Progenitor cell of endocrine pancreas (in vitro differentiated cells): ENCODE results near the gene SERPINA5. TPM values are rescaled to one million over a fixed set of nuclear protein-coding genes. Genes with fewer than 3 reads are reported as not detected.
"Not testable (repeated sequence)": the region's sequence is repeated elsewhere in the genome, so short reads cannot be mapped to it uniquely, and the experiment has no call there.

Source experiments
- DNase-seq: peaks from one replicate; pipeline ENCODE4 v3.0.0; 2021; ENCODE audit warnings: low spot score; ENCODE audit not compliant: unreplicated experiment
- H3K27ac Mint-ChIP-seq: 2 replicates; pipeline ENCODE4 v1.8.0; 2021; ENCODE audit warnings: mild to moderate bottlenecking, moderate library complexity, mixed read lengths
- H3K27me3 Mint-ChIP-seq: 2 replicates; pipeline ENCODE4 v1.8.0; 2021; ENCODE audit warnings: mixed read lengths
- H3K36me3 Mint-ChIP-seq: 2 replicates; pipeline ENCODE4 v1.8.0; 2022; ENCODE audit warnings: mixed read lengths; ENCODE audit not compliant: insufficient read depth
- H3K4me1 Mint-ChIP-seq: 2 replicates; pipeline ENCODE4 v1.8.0; 2021; ENCODE audit warnings: low read depth, mixed read lengths
- H3K4me3 Mint-ChIP-seq: 2 replicates; pipeline ENCODE4 v1.8.0; 2021; ENCODE audit warnings: low read depth, mild to moderate bottlenecking, moderate library complexity, mixed read lengths
- H3K9me3 Mint-ChIP-seq: 2 replicates; pipeline ENCODE4 v1.8.0; 2021; ENCODE audit warnings: low read depth, mixed read lengths
- total RNA-seq: library from RNA; stranded (reverse); gene quantifications from 2 replicates; pipeline ENCODE4 v1.2.1, GENCODE V29; 2021
- TF ChIP-seq, protein P1 (sequence below): fragments of 200-600 bp; sonication (generic); IDR thresholded peaks from one replicate; pipeline ENCODE4 v1.5.0; 2021; ENCODE audit warnings: antibody characterized with exemption, mild to moderate bottlenecking; ENCODE audit not compliant: unreplicated experiment

The SERPINA5 gene
- total RNA-seq, 1 donor from 2014 or later, result 37.7 TPM

DNA sequence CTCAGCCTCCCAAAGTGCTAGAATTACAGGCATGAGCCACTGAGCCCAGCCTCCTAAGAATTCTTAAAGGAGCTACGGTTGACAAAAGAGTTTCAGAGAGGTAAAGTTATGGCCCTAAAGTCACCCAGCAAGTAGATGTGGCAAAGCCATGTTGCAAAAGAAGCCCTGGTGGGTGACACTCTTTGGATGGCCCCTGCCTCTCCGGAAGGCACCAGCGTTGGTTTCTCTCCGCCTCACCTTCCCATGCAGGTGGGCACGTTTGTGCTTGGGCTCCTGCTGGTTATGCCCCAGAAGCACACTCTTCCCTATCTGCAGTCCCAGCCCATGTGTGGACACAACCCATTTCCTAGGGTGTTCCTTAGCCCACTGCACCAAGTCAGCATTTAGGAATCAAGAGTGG, 21.5 kb downstream of the SERPINA5 start:
- TF ChIP-seq, protein P1, sequence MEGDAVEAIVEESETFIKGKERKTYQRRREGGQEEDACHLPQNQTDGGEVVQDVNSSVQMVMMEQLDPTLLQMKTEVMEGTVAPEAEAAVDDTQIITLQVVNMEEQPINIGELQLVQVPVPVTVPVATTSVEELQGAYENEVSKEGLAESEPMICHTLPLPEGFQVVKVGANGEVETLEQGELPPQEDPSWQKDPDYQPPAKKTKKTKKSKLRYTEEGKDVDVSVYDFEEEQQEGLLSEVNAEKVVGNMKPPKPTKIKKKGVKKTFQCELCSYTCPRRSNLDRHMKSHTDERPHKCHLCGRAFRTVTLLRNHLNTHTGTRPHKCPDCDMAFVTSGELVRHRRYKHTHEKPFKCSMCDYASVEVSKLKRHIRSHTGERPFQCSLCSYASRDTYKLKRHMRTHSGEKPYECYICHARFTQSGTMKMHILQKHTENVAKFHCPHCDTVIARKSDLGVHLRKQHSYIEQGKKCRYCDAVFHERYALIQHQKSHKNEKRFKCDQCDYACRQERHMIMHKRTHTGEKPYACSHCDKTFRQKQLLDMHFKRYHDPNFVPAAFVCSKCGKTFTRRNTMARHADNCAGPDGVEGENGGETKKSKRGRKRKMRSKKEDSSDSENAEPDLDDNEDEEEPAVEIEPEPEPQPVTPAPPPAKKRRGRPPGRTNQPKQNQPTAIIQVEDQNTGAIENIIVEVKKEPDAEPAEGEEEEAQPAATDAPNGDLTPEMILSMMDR, result no peak
- H3K9me3 Mint-ChIP-seq, result peaks cover 4% of the 10 kb centered on the region
- no peak for DNase-seq
- H3K36me3 Mint-ChIP-seq, result no peaks in the 10 kb centered on the region
- no peaks in the 10 kb centered on the region for H3K27me3 Mint-ChIP-seq
- H3K27ac Mint-ChIP-seq, result no peak overlapping the region
- no peak overlapping the region for H3K4me3 Mint-ChIP-seq
- peaks cover 36% of the 10 kb centered on the region for H3K4me1 Mint-ChIP-seq

DNA sequence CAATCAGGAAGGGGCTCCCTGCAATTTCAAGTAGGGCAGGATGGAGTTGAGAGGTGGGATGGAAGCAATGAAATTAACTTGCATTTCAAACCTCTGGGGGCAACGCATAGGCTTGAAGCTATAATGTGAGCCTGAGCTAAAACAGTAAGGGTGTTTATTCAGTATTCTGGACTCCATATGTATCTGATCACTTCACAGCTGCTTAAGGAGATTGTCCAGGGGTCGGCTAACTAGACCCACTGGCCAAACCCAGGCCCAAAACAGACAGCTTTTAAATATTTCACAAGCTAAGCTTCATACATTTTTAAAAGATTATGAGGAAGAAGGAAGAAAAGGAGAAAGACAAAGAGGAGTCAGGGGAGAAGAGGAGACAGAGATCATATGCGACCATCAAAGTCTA, 24.1 kb downstream of the SERPINA5 start:
- no peak overlapping the region for H3K27ac Mint-ChIP-seq
- H3K4me1 Mint-ChIP-seq, result peaks cover 13% of the 10 kb centered on the region
- no peak for DNase-seq
- TF ChIP-seq, protein P1, result no peak
- no peaks in the 10 kb centered on the region for H3K36me3 Mint-ChIP-seq
- H3K27me3 Mint-ChIP-seq, result no peaks in the 10 kb centered on the region
- H3K4me3 Mint-ChIP-seq, result no peak overlapping the region
- peaks cover 4% of the 10 kb centered on the region for H3K9me3 Mint-ChIP-seq

DNA sequence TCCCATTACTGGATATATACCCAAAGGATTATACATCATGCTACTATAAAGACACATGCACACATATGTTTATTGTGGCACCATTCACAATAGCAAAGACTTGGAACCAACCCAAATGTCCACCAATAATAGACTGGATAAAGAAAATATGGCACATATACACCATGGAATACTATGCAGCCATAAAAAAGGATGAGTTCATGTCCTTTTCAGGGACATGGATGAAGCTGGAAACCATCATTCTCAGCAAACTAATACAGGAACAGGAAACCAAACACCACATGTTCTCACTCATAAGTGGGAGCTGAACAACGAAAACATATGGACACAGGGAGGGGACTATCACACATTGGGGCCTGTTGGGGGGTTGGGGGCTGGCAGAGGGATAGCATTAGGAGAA, 27.7 kb downstream of the SERPINA5 start:
- H3K36me3 Mint-ChIP-seq, H3K27ac Mint-ChIP-seq, DNase-seq, H3K4me3 Mint-ChIP-seq, H3K9me3 Mint-ChIP-seq, H3K27me3 Mint-ChIP-seq: not testable (repeated sequence)
- peaks cover 13% of the 10 kb centered on the region for H3K4me1 Mint-ChIP-seq

DNA sequence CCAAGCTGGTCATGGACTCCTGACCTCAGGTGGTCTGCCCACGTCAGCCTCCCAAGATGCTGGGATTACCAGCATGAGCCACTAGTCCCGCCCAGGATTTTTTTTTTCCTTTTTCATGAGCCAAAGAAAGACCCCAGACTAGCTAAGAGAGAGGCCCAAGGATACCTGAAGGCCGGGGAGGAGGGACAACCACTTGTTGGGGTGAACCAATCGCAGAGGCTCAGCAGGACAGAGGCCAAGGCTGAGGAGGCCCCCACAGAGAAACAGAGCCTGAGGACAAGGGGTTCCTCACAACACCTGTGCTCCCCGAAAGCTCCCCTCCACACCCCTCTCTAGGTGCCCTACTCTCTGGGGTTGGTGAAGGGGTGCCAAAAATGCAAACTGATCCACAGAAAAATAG, 30.0 kb downstream of the SERPINA5 start:
- Mint-ChIP-seq H3K4me3 (no peak overlapping the region), H3K9me3 (no peaks in the 10 kb centered on the region), H3K36me3 (no peaks in the 10 kb centered on the region), H3K27ac (no peak overlapping the region), H3K4me1 (peaks cover 13% of the 10 kb centered on the region), H3K27me3 (no peaks in the 10 kb centered on the region)
- TF ChIP-seq, protein P1, result no peak
- no peak for DNase-seq

DNA sequence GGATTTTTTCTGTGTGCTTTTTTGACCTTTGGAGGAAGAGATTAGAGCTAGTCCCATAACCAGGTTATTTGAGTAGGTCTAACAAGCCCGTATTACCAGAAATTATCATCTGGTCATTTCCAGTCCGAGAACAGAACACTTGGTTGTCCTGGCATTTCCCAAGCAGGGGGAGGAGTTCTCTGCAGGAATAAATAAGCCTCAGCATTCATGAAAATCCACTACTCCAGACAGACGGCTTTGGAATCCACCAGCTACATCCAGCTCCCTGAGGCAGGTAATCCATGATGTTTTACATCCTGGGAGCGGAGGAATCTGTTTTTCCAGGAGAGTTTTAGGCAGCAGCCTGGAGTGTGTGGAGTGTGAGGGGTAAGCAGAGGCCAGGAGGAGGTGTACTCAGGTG, 30.9 kb downstream of the SERPINA5 start, which contains the start of gene SERPINA3:
SERPINA3 (plus strand) TSS at position 218 of the 400 bp plus-strand sequence. CDS start 2,051 bp downstream, outside the sequence.
- H3K27ac Mint-ChIP-seq, result peak within 1 kb of the TSS; percentile 62

More for the DNA sequence above, 30.9 kb downstream of the SERPINA5 start, which contains the start of gene SERPINA3:
- Mint-ChIP-seq H3K27me3 (no peaks in the 10 kb centered on the region), H3K4me3 (no peak within 1 kb of the TSS), H3K36me3 (peaks cover 3% of the 10 kb centered on the region), H3K4me1 (peaks cover 13% of the 10 kb centered on the region), H3K9me3 (peaks cover 8% of the 10 kb centered on the region)
- TF ChIP-seq, protein P1, result no peak
- no peak for DNase-seq
